Fibroblast of villous mesenchyme (primary cell): ENCODE results near the gene FUT3. TPM values are rescaled to one million over a fixed set of nuclear protein-coding genes. Genes with fewer than 3 reads are reported as not detected.

Source experiments
- DNase-seq: peaks from one replicate; pipeline ENCODE4 v3.0.0-alpha.2; 2010; ENCODE audit warnings: low read depth
- H3K4me3 ChIP-seq: 2 replicates; pipeline ENCODE4 v1.5.1; 2011; ENCODE audit warnings: low read depth, mild to moderate bottlenecking, low read length
- total RNA-seq: library from RNA; depleted of rRNA; stranded (reverse); fragments of >200 nt; gene quantifications from 2 replicates; pipeline ENCODE4 v1.2.3, GENCODE V29; 2012
- TF ChIP-seq, protein P1 (sequence below): IDR thresholded peaks from 2 replicates; pipeline ENCODE4 v1.5.1; 2012; ENCODE audit warnings: low read depth, mild to moderate bottlenecking, low read length; ENCODE audit not compliant: insufficient read depth

FUT3 gene
- total RNA-seq, 1 donor, result under 0.01 TPM

DNA sequence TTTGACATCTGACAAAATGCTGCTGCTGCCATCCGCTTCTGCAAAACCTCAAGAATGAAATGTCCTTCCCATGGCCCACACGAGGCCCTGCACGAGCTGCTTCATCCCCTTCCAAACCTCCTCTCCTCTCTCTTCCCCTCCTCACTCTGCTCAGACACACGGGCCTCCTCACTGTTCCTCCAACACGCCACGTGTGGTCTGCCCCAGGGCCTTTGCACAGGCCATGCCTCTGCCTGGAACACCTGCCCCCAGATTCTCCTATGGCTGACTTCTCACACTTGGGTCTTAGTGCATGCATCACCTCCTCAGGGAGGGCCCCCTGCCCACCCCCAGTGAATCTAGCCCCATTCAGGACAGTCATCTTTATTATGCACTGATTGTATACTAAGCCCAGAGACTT lies 30.5 kb downstream of the FUT3 start:
- no peak for DNase-seq
- TF ChIP-seq, protein P1, sequence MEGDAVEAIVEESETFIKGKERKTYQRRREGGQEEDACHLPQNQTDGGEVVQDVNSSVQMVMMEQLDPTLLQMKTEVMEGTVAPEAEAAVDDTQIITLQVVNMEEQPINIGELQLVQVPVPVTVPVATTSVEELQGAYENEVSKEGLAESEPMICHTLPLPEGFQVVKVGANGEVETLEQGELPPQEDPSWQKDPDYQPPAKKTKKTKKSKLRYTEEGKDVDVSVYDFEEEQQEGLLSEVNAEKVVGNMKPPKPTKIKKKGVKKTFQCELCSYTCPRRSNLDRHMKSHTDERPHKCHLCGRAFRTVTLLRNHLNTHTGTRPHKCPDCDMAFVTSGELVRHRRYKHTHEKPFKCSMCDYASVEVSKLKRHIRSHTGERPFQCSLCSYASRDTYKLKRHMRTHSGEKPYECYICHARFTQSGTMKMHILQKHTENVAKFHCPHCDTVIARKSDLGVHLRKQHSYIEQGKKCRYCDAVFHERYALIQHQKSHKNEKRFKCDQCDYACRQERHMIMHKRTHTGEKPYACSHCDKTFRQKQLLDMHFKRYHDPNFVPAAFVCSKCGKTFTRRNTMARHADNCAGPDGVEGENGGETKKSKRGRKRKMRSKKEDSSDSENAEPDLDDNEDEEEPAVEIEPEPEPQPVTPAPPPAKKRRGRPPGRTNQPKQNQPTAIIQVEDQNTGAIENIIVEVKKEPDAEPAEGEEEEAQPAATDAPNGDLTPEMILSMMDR, result no peak
- H3K4me3 ChIP-seq, result no peak overlapping the region

DNA sequence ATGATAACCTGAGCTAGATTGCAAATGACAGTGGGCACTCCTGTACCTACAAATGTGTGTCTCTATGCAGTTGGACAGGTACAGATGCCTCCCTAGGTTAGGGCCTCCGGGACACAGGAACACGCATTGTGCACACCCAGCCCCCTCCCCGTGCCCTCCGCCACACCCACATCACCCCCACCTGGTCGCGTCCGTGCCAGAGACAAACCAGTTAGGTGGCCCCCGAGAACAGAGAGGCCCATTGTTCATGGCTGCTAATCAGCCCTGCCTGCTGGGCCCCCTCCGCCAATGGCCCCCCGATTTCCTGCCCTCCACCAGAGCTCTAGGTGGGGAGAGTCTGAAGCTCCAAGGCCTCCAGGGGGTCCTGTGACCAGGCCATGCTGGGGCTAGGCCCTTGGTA lies 32.7 kb downstream of the FUT3 start:
- no peak overlapping the region for H3K4me3 ChIP-seq
- TF ChIP-seq, protein P1, result no peak
- DNase-seq, result no peak

DNA sequence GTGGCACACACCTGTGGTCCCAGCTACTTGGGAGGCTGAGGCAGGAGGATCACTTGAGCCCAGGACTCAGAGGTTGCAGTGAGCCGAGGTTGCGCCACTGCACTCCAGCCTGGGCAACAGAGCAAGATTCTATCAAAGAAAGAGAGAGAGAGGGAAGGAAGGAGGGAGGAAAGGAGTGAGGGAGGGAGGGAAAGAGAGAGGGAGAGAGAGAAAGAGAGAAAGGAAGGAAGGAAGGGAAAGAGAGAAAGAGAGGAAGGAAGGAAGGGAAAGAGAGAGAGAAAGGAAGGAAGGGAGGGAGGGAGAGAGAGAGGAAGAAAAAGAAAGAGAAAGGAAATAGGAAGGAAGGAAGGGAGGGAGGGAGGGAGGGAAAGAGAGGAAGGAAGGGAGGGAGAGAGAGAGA lies 34.0 kb downstream of the FUT3 start:
- no peak overlapping the region for H3K4me3 ChIP-seq
- DNase-seq, result no peak
- TF ChIP-seq, protein P1, result no peak

DNA sequence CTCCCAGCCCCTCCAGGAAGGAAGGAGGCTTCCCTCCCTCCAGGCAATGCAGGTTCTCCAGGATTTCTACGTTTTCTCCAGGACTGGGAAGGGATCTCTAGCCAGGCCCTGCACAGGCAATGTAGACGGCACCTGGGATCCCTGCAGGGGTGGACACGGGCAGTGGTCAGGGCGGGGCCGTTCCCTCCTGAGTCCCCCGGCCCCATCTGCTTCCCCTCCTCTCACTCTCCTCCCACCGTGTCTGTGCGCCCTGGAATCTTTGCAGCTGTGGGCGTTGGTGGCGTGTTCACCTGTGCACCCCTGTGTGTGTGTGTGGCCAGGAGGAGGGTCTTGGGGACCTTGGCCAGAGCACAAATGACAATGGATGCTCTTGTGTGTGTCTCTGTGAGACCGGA lies 36.4 kb downstream of the FUT3 start:
- TF ChIP-seq, protein P1, result no peak
- no peak for DNase-seq
- H3K4me3 ChIP-seq, result no peak overlapping the region

DNA sequence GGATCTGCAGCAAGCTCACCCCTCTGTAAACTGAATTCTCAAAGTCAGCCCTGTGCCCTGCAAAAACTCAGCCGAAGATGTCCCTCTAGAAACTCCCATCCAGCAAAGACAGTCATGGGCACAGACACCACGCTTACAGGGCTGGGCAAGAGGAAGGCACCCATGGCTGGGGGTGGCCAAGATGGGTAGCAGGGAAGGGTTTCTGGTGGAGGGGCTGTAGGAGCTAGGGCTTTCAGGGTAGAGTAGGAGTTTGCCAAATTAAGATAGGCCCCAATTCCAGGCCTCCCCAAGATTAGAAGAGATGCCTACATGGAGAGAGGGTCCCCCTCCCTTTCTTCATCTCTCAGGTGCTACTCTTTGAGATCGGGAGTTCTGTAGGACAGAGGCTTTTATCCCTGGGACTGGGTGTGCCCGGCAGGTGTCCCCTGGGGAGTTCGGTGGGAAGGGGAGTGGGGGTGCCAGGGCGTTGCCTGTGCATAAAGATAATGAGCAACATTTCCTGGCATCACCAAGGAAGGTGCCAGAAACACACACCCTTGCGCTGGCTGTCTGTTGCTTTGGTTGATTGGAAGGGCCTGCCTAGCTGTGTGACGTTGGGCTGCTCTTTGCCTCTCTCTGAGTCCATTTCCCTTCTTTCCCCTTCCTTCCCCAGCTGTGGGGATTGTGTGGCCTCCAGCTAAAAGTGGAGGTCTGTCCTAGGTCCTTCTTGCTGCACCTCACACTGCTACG lies 37.0 kb downstream of the FUT3 start:
- DNase-seq, result no peak
- H3K4me3 ChIP-seq, result no peak overlapping the region
- TF ChIP-seq, protein P1, result no peak

DNA sequence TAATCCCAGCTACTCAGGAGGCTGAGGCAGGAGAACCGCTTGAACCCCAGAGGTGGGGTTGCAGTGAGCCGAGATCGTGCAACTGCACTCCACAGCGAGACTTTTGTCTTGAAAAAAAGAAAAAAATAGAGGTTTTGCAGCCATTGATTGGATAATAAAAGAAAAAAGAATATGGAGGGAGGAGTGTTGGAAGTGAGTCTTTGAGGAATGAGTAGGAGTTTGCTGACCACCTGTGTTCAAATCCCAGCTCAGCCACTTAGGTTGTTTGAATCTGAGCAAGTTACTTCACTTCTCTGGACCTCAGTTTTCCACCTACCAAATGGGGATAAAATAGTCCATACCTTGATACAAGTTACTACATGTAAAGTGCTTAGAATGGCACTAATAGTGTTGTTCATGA lies 40.1 kb downstream of the FUT3 start:
- DNase-seq, result no peak
- TF ChIP-seq, protein P1, result no peak
- no peak overlapping the region for H3K4me3 ChIP-seq

DNA sequence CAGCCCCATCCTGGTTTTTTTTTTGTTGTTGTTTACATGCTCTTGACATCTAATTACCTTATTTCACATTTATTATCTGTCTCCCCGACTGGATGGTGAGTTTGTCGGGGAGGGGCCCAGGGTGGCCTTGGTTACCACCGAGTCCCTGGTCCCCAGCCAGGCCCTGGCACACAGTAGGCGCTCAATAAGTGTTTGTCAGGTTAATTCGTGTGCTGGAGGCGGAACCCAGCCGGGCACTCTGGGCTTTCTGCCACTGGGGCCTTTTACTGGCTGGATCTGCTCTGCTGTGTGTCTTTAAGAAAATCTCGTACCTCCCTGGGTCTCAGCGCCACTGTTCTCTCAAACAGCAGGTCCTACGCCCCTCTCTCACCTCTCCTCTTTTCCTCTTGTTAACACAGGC lies 41.8 kb downstream of the FUT3 start:
- H3K4me3 ChIP-seq, result no peak overlapping the region
- TF ChIP-seq, protein P1, result no peak
- DNase-seq, result no peak
